HG02763 (cell line): ENCODE data around the gene SH3GL2.

Experiments
- ATAC-seq: cut with Tn5 transposase; IDR thresholded peaks from one replicate; pipeline ENCODE4 v1.9.1; 2021; ENCODE audit warnings: mild to moderate bottlenecking, moderate library complexity; ENCODE audit not compliant: unreplicated experiment

Gene SH3GL2

GRCh38 chr9:17578911-17579793 is at the start of gene SH3GL2:
TSS of gene SH3GL2 (plus strand) at chr9:17579066.
- no peak for ATAC-seq

GRCh38 chr9:17531642-17532254 is 47.1 kb upstream of the SH3GL2 start:
- peak; percentile 65 for ATAC-seq

- ATAC-seq, result no peak
Measured at GRCh38 chr9:17532461-17532860, 46.4 kb upstream of the SH3GL2 start.

GRCh38 chr9:17535176-17535575 is 43.7 kb upstream of the SH3GL2 start:
- ATAC-seq, result no peak

GRCh38 chr9:17536027-17536426 is 42.8 kb upstream of the SH3GL2 start:
- no peak for ATAC-seq

GRCh38 chr9:17551023-17551422 is 27.8 kb upstream of the SH3GL2 start:
- ATAC-seq, result no peak

- ATAC-seq, result no peak
Measured at GRCh38 chr9:17555362-17556054, 23.4 kb upstream of the SH3GL2 start.

- ATAC-seq, result no peak
Measured at GRCh38 chr9:17556255-17556654, 22.6 kb upstream of the SH3GL2 start.

GRCh38 chr9:17556935-17557334 is 21.9 kb upstream of the SH3GL2 start:
- no peak for ATAC-seq

GRCh38 chr9:17571825-17572224 is 7.0 kb upstream of the SH3GL2 start:
- no peak for ATAC-seq

- no peak for ATAC-seq
Measured at GRCh38 chr9:17574342-17574741, 4.5 kb upstream of the SH3GL2 start.

- ATAC-seq, result no peak
Measured at GRCh38 chr9:17578577-17578910, 322 bp upstream of the SH3GL2 start.

GRCh38 chr9:17580119-17580518 is 1.3 kb downstream of the SH3GL2 start:
- ATAC-seq, result no peak

- ATAC-seq, result no peak
Measured at GRCh38 chr9:17587113-17587512, 8.2 kb downstream of the SH3GL2 start.

GRCh38 chr9:17588395-17588794 is 9.5 kb downstream of the SH3GL2 start:
- ATAC-seq, result no peak

- ATAC-seq, result no peak
Measured at GRCh38 chr9:17588941-17589340, 10.1 kb downstream of the SH3GL2 start.

- no peak for ATAC-seq
Measured at GRCh38 chr9:17589771-17590170, 10.9 kb downstream of the SH3GL2 start.

- no peak for ATAC-seq
Measured at GRCh38 chr9:17594961-17595360, 16.1 kb downstream of the SH3GL2 start.

GRCh38 chr9:17597977-17598376 is 19.1 kb downstream of the SH3GL2 start:
- ATAC-seq, result no peak

- ATAC-seq, result no peak
Measured at GRCh38 chr9:17600962-17601593, 22.2 kb downstream of the SH3GL2 start.

- ATAC-seq, result no peak
Measured at GRCh38 chr9:17604556-17604955, 25.7 kb downstream of the SH3GL2 start.
